HL-60/S4 treated with phorbol 12-myristate 13-acetate at 8.2 ng/mL for 4 days and 3 days (cell line): Measurements from ENCODE around the gene REPS2.

Source experiments
- in situ Hi-C: fragments of 300-500 bp; cut with MboI; formaldehyde crosslinking; loops from 2 replicates; pipeline ENCODE4 v1.15.0; 2022; ENCODE audit warnings: low sequenced_read_pairs

The REPS2 gene

GRCh38 chrX:16946361-16946964, at the start of gene REPS2:
Gene REPS2 (plus strand): TSS chrX:16946658. CDS start chrX:16946862, 204 bp downstream.
- in situ Hi-C loops: no loop called here

GRCh38 chrX:16897445-16897844, 49.0 kb upstream of the REPS2 start:
- in situ Hi-C loops: loop anchor here (25.0 kb wide), 1 partner anchor 140 kb away; no protein-coding TSS in a partner anchor

- in situ Hi-C loops: no loop called here
Measured at GRCh38 chrX:16903274-16904022, 43.0 kb upstream of the REPS2 start.

- in situ Hi-C loops: no loop called here
Measured at GRCh38 chrX:16910376-16910775, 36.1 kb upstream of the REPS2 start.

GRCh38 chrX:16914058-16914457, 32.4 kb upstream of the REPS2 start:
- in situ Hi-C loops: no loop called here

- in situ Hi-C loops: no loop called here
Measured at GRCh38 chrX:16916561-16916960, 29.9 kb upstream of the REPS2 start.

- in situ Hi-C loops: no loop called here
Measured at GRCh38 chrX:16917120-16917519, 29.3 kb upstream of the REPS2 start.

- in situ Hi-C loops: no loop called here
Measured at GRCh38 chrX:16918979-16919378, 27.5 kb upstream of the REPS2 start.

- in situ Hi-C loops: no loop called here
Measured at GRCh38 chrX:16920075-16920474, 26.4 kb upstream of the REPS2 start.

- in situ Hi-C loops: no loop called here
Measured at GRCh38 chrX:16923157-16923556, 23.3 kb upstream of the REPS2 start.

GRCh38 chrX:16924631-16925480, 21.6 kb upstream of the REPS2 start:
- in situ Hi-C loops: no loop called here

GRCh38 chrX:16930392-16930791, 16.1 kb upstream of the REPS2 start:
- in situ Hi-C loops: no loop called here

GRCh38 chrX:16931371-16931770, 15.1 kb upstream of the REPS2 start:
- in situ Hi-C loops: no loop called here

- in situ Hi-C loops: no loop called here
Measured at GRCh38 chrX:16931855-16932575, 14.4 kb upstream of the REPS2 start.

- in situ Hi-C loops: no loop called here
Measured at GRCh38 chrX:16934185-16934584, 12.3 kb upstream of the REPS2 start.

GRCh38 chrX:16946971-16947562, 609 bp downstream of the REPS2 start:
- in situ Hi-C loops: no loop called here

- in situ Hi-C loops: no loop called here
Measured at GRCh38 chrX:16950423-16950822, 4.0 kb downstream of the REPS2 start.

- in situ Hi-C loops: no loop called here
Measured at GRCh38 chrX:16953606-16954211, 7.3 kb downstream of the REPS2 start.

- in situ Hi-C loops: no loop called here
Measured at GRCh38 chrX:16957751-16958150, 11.3 kb downstream of the REPS2 start.

GRCh38 chrX:16958356-16958755, 11.9 kb downstream of the REPS2 start:
- in situ Hi-C loops: no loop called here
